H1 (cell line): ENCODE data around the gene KLHL24.

Experiments
- EZH2 ChIP-seq: fragments of 200-600 bp; sonication (generic); IDR thresholded peaks from 2 replicates; pipeline ENCODE4 v1.7.1; 2012; ENCODE audit warnings: low read depth, mild to moderate bottlenecking, moderate library complexity, low read length, inconsistent platforms; ENCODE audit not compliant: severe bottlenecking
- YY1 ChIP-seq: IDR thresholded peaks from 2 replicates; pipeline ENCODE4 v1.6.1; 2011; ENCODE audit warnings: low read depth, mild to moderate bottlenecking, low read length
- TF ChIP-seq, protein P1 (sequence below), 3 experiments: IDR thresholded peaks; 1 replicate in 2 of 3; 2 replicates in 1 of 3; pipeline versions ENCODE4 v1.5.1 to v1.6.1; 2011; ENCODE audit warnings: low read length in 3 of 3, mild to moderate bottlenecking in 3 of 3, inconsistent platforms in 2 of 3, low read depth in 1 of 3, moderate library complexity in 1 of 3; ENCODE audit not compliant: insufficient read depth in 1 of 3; ENCODE audit errors: control extremely low read depth in 1 of 3

DNA sequence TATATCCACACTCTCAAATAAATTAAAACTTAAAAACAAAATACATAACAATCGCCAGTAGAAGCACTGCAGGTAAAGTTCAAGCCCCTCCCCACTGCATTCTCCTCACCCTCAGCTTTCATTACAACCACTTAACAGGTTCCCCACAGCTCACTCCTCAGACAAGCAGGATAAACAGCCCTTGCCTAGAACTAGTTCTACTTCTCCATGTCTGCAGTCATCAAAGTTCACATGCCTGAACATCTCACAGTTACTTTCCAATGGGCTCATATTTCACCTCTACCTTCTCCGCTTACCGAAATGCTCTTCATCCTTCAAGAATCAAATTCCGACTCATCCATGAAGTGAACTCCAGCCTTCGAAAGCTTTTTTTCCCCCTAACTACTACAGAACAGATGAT is 66.3 kb downstream of the KLHL24 start:
- TF ChIP-seq EZH2 (no peak), YY1 (no peak)
- TF ChIP-seq, protein P1, sequence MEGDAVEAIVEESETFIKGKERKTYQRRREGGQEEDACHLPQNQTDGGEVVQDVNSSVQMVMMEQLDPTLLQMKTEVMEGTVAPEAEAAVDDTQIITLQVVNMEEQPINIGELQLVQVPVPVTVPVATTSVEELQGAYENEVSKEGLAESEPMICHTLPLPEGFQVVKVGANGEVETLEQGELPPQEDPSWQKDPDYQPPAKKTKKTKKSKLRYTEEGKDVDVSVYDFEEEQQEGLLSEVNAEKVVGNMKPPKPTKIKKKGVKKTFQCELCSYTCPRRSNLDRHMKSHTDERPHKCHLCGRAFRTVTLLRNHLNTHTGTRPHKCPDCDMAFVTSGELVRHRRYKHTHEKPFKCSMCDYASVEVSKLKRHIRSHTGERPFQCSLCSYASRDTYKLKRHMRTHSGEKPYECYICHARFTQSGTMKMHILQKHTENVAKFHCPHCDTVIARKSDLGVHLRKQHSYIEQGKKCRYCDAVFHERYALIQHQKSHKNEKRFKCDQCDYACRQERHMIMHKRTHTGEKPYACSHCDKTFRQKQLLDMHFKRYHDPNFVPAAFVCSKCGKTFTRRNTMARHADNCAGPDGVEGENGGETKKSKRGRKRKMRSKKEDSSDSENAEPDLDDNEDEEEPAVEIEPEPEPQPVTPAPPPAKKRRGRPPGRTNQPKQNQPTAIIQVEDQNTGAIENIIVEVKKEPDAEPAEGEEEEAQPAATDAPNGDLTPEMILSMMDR (IDR thresholded peaks at IDR 0.05; ENCODE audit: control extremely low read depth in 1 of 3, insufficient read depth in 1 of 3, low read depth in 1 of 3, low read length in 3 of 3) = no peak
